ENCODE results near the gene GCSH.

- no peak for TF ChIP-seq TAF1 (IDR thresholded peaks at IDR 0.05; ENCODE audit: borderline replicate concordance, insufficient read depth, low read length)
- TF ChIP-seq POLR2AphosphoS5 (IDR thresholded peaks at IDR 0.05; ENCODE audit: low read depth, low read length) = no peak
- TF ChIP-seq REST (IDR thresholded peaks at IDR 0.05; ENCODE audit: insufficient read depth in 1 of 2, low read depth in 2 of 2, low read length in 2 of 2) = no peak
- TF ChIP-seq SIN3A (IDR thresholded peaks at IDR 0.05; ENCODE audit: borderline replicate concordance, insufficient read depth, low read length) = no peak
- no peak for TF ChIP-seq FOXP2 (optimal IDR thresholded peaks at IDR 0.05; ENCODE audit: borderline replicate concordance, extremely low read depth, extremely low read length, insufficient read depth)
Measured at GRCh38 chr16:81036751-81037350, 59.3 kb downstream of the GCSH start.
